ENCODE results near the gene FAM180B.

FAM180B gene

GRCh38 chr11:47572715-47573255, 13.7 kb upstream of the FAM180B start:
- Histone ChIP-seq H3K36me3 (ENCODE audit: low read depth) (peaks cover 89% of the 10 kb centered on the region), H3K4me3 (ENCODE audit: severe bottlenecking) (no peak overlapping the region), H3K9me3 (ENCODE audit: severe bottlenecking) (no peaks in the 10 kb centered on the region), H3K27ac (ENCODE audit: poor library complexity, severe bottlenecking) (peak overlapping the region; percentile 37), H3K4me1 (ENCODE audit: insufficient read depth, poor library complexity, severe bottlenecking) (peaks cover 11% of the 10 kb centered on the region), H3K27me3 (ENCODE audit: insufficient read depth, poor library complexity, severe bottlenecking) (no peaks in the 10 kb centered on the region)
- DNase-seq (ENCODE audit: low spot score), result no peak
- TF ChIP-seq CTCF (IDR thresholded peaks at IDR 0.05; ENCODE audit: poor library complexity, severe bottlenecking), result no peak
- no peak for ATAC-seq (ENCODE audit: low read depth)

GRCh38 chr11:47573321-47573720, 13.2 kb upstream of the FAM180B start:
- no peak overlapping the region for H3K4me3 ChIP-seq (ENCODE audit: severe bottlenecking)
- TF ChIP-seq CTCF (IDR thresholded peaks at IDR 0.05; ENCODE audit: poor library complexity, severe bottlenecking), result no peak
- no peak overlapping the region for H3K27ac ChIP-seq (ENCODE audit: poor library complexity, severe bottlenecking)
- peaks cover 84% of the 10 kb centered on the region for H3K36me3 ChIP-seq (ENCODE audit: low read depth)
- ATAC-seq (ENCODE audit: low read depth) (no peak), DNase-seq (ENCODE audit: low spot score) (no peak)
- H3K9me3 ChIP-seq (ENCODE audit: severe bottlenecking), result no peaks in the 10 kb centered on the region
- no peaks in the 10 kb centered on the region for H3K27me3 ChIP-seq (ENCODE audit: insufficient read depth, poor library complexity, severe bottlenecking)
- peaks cover 13% of the 10 kb centered on the region for H3K4me1 ChIP-seq (ENCODE audit: insufficient read depth, poor library complexity, severe bottlenecking)

GRCh38 chr11:47577460-47578041, 8.9 kb upstream of the FAM180B start:
- no peak for TF ChIP-seq CTCF (IDR thresholded peaks at IDR 0.05; ENCODE audit: poor library complexity, severe bottlenecking)
- H3K27ac ChIP-seq (ENCODE audit: poor library complexity, severe bottlenecking), result peak overlapping the region; percentile 51
- peaks cover 71% of the 10 kb centered on the region for H3K36me3 ChIP-seq (ENCODE audit: low read depth)
- DNase-seq (ENCODE audit: low spot score) (no peak), ATAC-seq (ENCODE audit: low read depth) (peak; percentile 6; the same call in 1 of the 3 replicates)
- H3K9me3 ChIP-seq (ENCODE audit: severe bottlenecking), result no peaks in the 10 kb centered on the region
- peaks cover 8% of the 10 kb centered on the region for H3K4me1 ChIP-seq (ENCODE audit: insufficient read depth, poor library complexity, severe bottlenecking)
- peak overlapping the region; percentile 93 for H3K4me3 ChIP-seq (ENCODE audit: severe bottlenecking)
- no peaks in the 10 kb centered on the region for H3K27me3 ChIP-seq (ENCODE audit: insufficient read depth, poor library complexity, severe bottlenecking)

- Histone ChIP-seq H3K9me3 (ENCODE audit: severe bottlenecking) (no peaks in the 10 kb centered on the region), H3K27ac (ENCODE audit: poor library complexity, severe bottlenecking) (peak within 1 kb of the TSS; percentile 51), H3K4me3 (ENCODE audit: severe bottlenecking) (peak within 1 kb of the TSS; percentile 93), H3K27me3 (ENCODE audit: insufficient read depth, poor library complexity, severe bottlenecking) (no peaks in the 10 kb centered on the region), H3K36me3 (ENCODE audit: low read depth) (peaks cover 71% of the 10 kb centered on the region), H3K4me1 (ENCODE audit: insufficient read depth, poor library complexity, severe bottlenecking) (peaks cover 8% of the 10 kb centered on the region)
- TF ChIP-seq CTCF (IDR thresholded peaks at IDR 0.05; ENCODE audit: poor library complexity, severe bottlenecking), result no peak
- peak; percentile 88 for DNase-seq (ENCODE audit: low spot score)
- ATAC-seq (ENCODE audit: low read depth), result peak; percentile 88
Observed at GRCh38 chr11:47578524-47579494, 7.7 kb upstream of the FAM180B start, which contains the start of the genes KBTBD4 and NDUFS3. Gene KBTBD4, minus strand, starts transcription at chr11:47578970. Its CDS starts 19 bp downstream, at chr11:47578951. Gene NDUFS3, plus strand, starts transcription at chr11:47579074. Its CDS starts 18 bp downstream, at chr11:47579092.
